Mesendoderm (in vitro differentiated cells): ENCODE results near the gene SCN9A.
A peak's percentile ranks its signal among the peaks of the same experiment; 100 is the strongest.

Experiments used
- DNase-seq: peaks from one replicate; pipeline ENCODE4 v3.0.0; 2013
- H2AK5ac ChIP-seq: 2 replicates; pipeline ENCODE4 v1.6.1; 2013; ENCODE audit warnings: low read length, inconsistent platforms
- H2BK120ac ChIP-seq: 2 replicates; pipeline ENCODE4 v1.6.1; 2013; ENCODE audit warnings: low read depth, mild to moderate bottlenecking, low read length, moderate library complexity, mixed read lengths
- H2BK15ac ChIP-seq: replicated peaks from 2 replicates; pipeline ENCODE4 v1.6.1; 2013; ENCODE audit warnings: low read depth, mild to moderate bottlenecking, moderate library complexity
- H2BK5ac ChIP-seq: 2 replicates; pipeline ENCODE4 v1.6.1; 2013; ENCODE audit warnings: low read length, inconsistent platforms
- H3K18ac ChIP-seq: 2 replicates; pipeline ENCODE4 v1.6.1; 2013; ENCODE audit warnings: mild to moderate bottlenecking, low read length, mixed read lengths
- H3K23ac ChIP-seq: one replicate; pipeline ENCODE4 v1.6.1; 2013; ENCODE audit warnings: low read length
- H3K27ac ChIP-seq: 2 replicates; pipeline ENCODE4 v1.5.1; 2013; ENCODE audit warnings: low read depth, mild to moderate bottlenecking, inconsistent platforms, low read length, moderate library complexity
- H3K27me3 ChIP-seq: 2 replicates; pipeline ENCODE4 v1.6.1; 2013; ENCODE audit warnings: low read length, control low read depth, mild to moderate bottlenecking, inconsistent platforms; ENCODE audit not compliant: insufficient read depth, poor library complexity
- H3K36me3 ChIP-seq: 2 replicates; pipeline ENCODE4 v1.6.1; 2013; ENCODE audit warnings: low read length, inconsistent platforms; ENCODE audit not compliant: control insufficient read depth, insufficient read depth
- H3K4ac ChIP-seq: one replicate; pipeline ENCODE4 v1.6.1; 2013; ENCODE audit warnings: low read depth, mild to moderate bottlenecking, low read length, moderate library complexity
- H3K4me1 ChIP-seq: 2 replicates; pipeline ENCODE4 v1.6.1; 2013; ENCODE audit warnings: low read depth, low read length, inconsistent platforms; ENCODE audit not compliant: control insufficient read depth
- H3K4me2 ChIP-seq: 2 replicates; pipeline ENCODE4 v1.6.1; 2013; ENCODE audit warnings: low read length
- H3K4me3 ChIP-seq: 2 replicates; pipeline ENCODE4 v1.5.1; 2013; ENCODE audit warnings: mild to moderate bottlenecking, low read length
- H3K56ac ChIP-seq: one replicate; pipeline ENCODE4 v1.6.1; 2013; ENCODE audit warnings: low read length
- H3K79me1 ChIP-seq: 2 replicates; pipeline ENCODE4 v1.6.1; 2013; ENCODE audit warnings: low read length, inconsistent platforms
- H3K79me2 ChIP-seq: 2 replicates; pipeline ENCODE4 v1.6.1; 2013; ENCODE audit warnings: mild to moderate bottlenecking, low read length; ENCODE audit not compliant: control insufficient read depth, insufficient read depth
- H3K9ac ChIP-seq: 2 replicates; pipeline ENCODE4 v1.6.1; 2013; ENCODE audit warnings: low read length, inconsistent platforms
- H4K5ac ChIP-seq: one replicate; pipeline ENCODE4 v1.6.1; 2013; ENCODE audit warnings: low read length
- H4K8ac ChIP-seq: one replicate; pipeline ENCODE4 v1.6.1; 2013; ENCODE audit warnings: low read depth, mild to moderate bottlenecking, control low read depth, low read length, moderate library complexity
- WGBS: extraction: QIAGEN DNeasy Blood & Tissue Kit; methylation state at CpG from one replicate; pipeline ENCODE4 v1.1.7; 2013; ENCODE audit warnings: low lambda C conversion rate, missing lambda C conversion rate; ENCODE audit not compliant: insufficient coverage; ENCODE audit errors: extremely low coverage; 5-methylcytosine and 5-hydroxymethylcytosine counted together

The SCN9A gene

DNA sequence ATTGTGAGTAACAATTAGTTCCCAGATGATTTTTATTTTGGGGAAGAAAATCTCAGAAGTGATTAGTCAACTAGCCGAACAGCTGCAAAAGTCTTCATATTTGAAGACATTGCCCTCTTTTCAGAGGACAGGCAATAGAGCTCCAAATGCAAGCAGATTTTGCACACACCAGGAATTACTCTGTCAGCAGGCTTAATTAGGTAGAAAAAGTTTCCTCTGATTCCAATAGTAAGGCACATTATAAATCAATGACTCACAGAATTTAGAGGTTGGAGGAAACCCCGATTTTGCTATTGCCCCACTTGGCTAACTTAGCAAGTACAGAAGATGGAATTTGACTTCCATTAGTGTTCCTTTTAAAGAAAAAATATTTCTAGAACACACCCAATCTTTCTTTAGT, 217.2 kb downstream of the SCN9A start:
- H3K4ac ChIP-seq = no peak overlapping the region
- no peaks in the 10 kb centered on the region for H3K79me2 ChIP-seq
- H3K23ac ChIP-seq = no peak overlapping the region
- no peak overlapping the region for H2BK120ac ChIP-seq
- no peak overlapping the region for H4K5ac ChIP-seq
- H2BK5ac ChIP-seq = no peak overlapping the region
- H3K56ac ChIP-seq = no peak overlapping the region
- H3K36me3 ChIP-seq = no peaks in the 10 kb centered on the region
- no peak overlapping the region for H2AK5ac ChIP-seq
- H3K9ac ChIP-seq = no peak overlapping the region
- no peak overlapping the region for H2BK15ac ChIP-seq
- no peak overlapping the region for H3K18ac ChIP-seq
- no peaks in the 10 kb centered on the region for H3K27me3 ChIP-seq
- H3K4me2 ChIP-seq = no peak overlapping the region
- H3K79me1 ChIP-seq = no peaks in the 10 kb centered on the region
- H3K4me3 ChIP-seq = no peak overlapping the region
- H4K8ac ChIP-seq = no peak overlapping the region
- no peaks in the 10 kb centered on the region for H3K4me1 ChIP-seq
- H3K27ac ChIP-seq = no peak overlapping the region
- no peak for DNase-seq
- no CpG with 5 or more reads among the region's 2 CpGs for WGBS

DNA sequence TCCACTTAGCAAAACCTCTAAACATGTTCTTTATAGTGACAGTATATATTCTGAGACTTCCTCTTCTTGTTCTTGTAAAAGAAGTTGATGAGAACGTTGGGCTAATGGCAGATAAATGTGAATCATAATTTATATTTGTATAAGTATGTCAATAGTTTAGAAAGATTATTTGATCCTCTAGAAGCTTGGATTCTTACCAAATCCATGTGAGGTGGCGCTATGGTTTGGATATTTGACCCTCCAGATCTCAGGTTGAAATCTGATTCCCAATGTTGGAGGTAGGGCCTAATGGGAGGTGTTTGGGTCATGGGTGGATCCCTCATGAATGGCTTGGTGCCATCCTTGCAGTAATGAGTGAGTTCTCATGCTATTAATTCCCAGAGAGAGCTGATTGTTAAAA, 218.2 kb downstream of the SCN9A start:
- no peak for DNase-seq
- Histone ChIP-seq H3K4me3 (no peak overlapping the region), H2BK120ac (no peak overlapping the region), H2AK5ac (no peak overlapping the region), H3K56ac (no peak overlapping the region), H3K79me2 (no peaks in the 10 kb centered on the region), H3K27me3 (no peaks in the 10 kb centered on the region), H3K18ac (no peak overlapping the region), H3K4me2 (no peak overlapping the region), H2BK15ac (no peak overlapping the region), H4K8ac (no peak overlapping the region), H3K36me3 (no peaks in the 10 kb centered on the region), H3K9ac (no peak overlapping the region), H3K27ac (no peak overlapping the region), H3K23ac (no peak overlapping the region), H3K79me1 (no peaks in the 10 kb centered on the region), H3K4ac (no peak overlapping the region), H2BK5ac (no peak overlapping the region), H4K5ac (no peak overlapping the region), H3K4me1 (no peaks in the 10 kb centered on the region)
- no CpG with 5 or more reads among the region's 2 CpGs for WGBS

DNA sequence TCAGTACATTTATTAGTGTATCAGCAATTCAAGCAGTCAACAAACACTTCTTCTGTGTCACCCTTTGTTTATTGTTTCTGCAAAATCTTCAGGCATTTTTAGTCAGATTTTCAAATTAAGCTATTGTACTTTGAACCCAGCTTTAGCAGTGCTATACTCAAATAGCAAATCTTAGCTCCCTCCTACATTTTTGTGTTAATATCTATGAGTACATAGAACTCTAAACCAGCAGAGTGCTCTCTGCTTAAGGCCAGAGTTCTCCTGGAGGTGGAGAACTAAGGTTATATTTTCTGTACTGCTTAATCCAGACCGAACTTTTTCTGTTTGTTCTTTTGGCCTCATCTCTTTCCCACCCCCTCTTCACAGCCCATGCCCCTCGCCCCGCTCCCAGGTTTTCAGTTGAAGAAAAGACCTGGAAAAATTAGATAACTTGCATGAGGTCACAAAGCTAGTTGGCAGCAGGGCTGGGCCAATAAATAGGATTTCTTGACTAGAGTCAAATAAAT, 218.7 kb downstream of the SCN9A start:
- Histone ChIP-seq H2BK15ac (no peak overlapping the region), H3K4me2 (no peak overlapping the region), H2BK5ac (no peak overlapping the region)

GRCh38 chr2:166155589-166155988, 220.2 kb downstream of the SCN9A start:
- Histone ChIP-seq H3K27me3 (no peaks in the 10 kb centered on the region), H2BK5ac (no peak overlapping the region), H3K4ac (no peak overlapping the region), H3K18ac (no peak overlapping the region), H3K4me3 (no peak overlapping the region), H3K79me2 (no peaks in the 10 kb centered on the region), H3K27ac (no peak overlapping the region), H3K9ac (no peak overlapping the region), H3K4me1 (no peaks in the 10 kb centered on the region), H4K8ac (no peak overlapping the region), H3K23ac (no peak overlapping the region), H3K56ac (no peak overlapping the region), H2BK120ac (no peak overlapping the region), H2AK5ac (no peak overlapping the region), H2BK15ac (no peak overlapping the region), H4K5ac (no peak overlapping the region), H3K4me2 (no peak overlapping the region), H3K36me3 (no peaks in the 10 kb centered on the region), H3K79me1 (no peaks in the 10 kb centered on the region)
- no CpG with 5 or more reads among the region's 2 CpGs for WGBS
- no peak for DNase-seq

More for the DNA sequence above, 218.7 kb downstream of the SCN9A start:
- Histone ChIP-seq H3K27ac (no peak overlapping the region), H3K23ac (no peak overlapping the region), H3K56ac (no peak overlapping the region), H3K79me1 (no peaks in the 10 kb centered on the region), H3K9ac (no peak overlapping the region), H3K79me2 (no peaks in the 10 kb centered on the region), H3K18ac (no peak overlapping the region), H2AK5ac (no peak overlapping the region), H4K8ac (no peak overlapping the region), H3K27me3 (no peaks in the 10 kb centered on the region), H3K36me3 (no peaks in the 10 kb centered on the region), H3K4ac (no peak overlapping the region), H3K4me1 (no peaks in the 10 kb centered on the region), H4K5ac (no peak overlapping the region), H2BK120ac (no peak overlapping the region), H3K4me3 (no peak overlapping the region)
- no CpG with 5 or more reads among the region's 3 CpGs for WGBS
- no peak for DNase-seq

DNA sequence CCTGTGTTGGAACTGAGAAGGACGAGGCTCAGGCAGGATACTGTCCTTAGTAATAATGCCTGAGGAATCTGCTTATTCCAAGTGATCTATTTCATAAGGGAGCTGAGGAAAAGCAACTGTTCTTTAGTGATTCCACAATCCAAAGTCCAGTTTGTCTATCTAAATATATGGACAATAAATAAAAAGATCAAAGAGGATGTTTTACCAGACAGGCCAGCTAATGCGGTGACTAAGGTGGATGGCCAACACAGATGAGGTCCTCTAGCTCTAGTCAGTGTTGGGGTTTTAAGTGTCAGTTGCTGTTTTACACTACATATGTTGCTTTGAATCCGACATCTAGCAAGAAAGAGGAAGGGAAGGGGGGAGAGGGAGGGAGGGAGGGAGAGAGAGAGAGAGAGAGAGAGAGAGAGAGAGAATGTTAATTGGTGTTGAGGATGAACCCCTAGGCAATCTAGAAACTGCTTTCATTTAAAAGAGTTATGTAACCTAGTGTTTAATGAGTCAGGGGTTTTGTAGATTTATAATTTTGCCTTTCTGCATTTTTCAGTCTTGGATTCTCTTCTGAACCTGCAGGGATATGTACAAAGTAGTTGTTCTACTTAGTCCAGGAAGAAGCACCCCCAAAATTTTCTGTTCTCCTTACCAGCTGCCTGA, 220.9 kb downstream of the SCN9A start:
- H4K8ac ChIP-seq = no peak overlapping the region
- no peak overlapping the region for H3K9ac ChIP-seq
- no peaks in the 10 kb centered on the region for H3K4me1 ChIP-seq
- H2BK5ac ChIP-seq = no peak overlapping the region
- H3K79me1 ChIP-seq = no peaks in the 10 kb centered on the region
- H4K5ac ChIP-seq = no peak overlapping the region
- no peak overlapping the region for H2BK120ac ChIP-seq
- H3K23ac ChIP-seq = no peak overlapping the region
- H3K27ac ChIP-seq = no peak overlapping the region
- H3K27me3 ChIP-seq = no peaks in the 10 kb centered on the region
- H3K4ac ChIP-seq = no peak overlapping the region
- H3K79me2 ChIP-seq = no peaks in the 10 kb centered on the region
- no peak overlapping the region for H2BK15ac ChIP-seq
- no peaks in the 10 kb centered on the region for H3K36me3 ChIP-seq
- no peak overlapping the region for H3K4me2 ChIP-seq
- H2AK5ac ChIP-seq = no peak overlapping the region
- H3K4me3 ChIP-seq = no peak overlapping the region
- H3K18ac ChIP-seq = no peak overlapping the region
- DNase-seq = no peak
- H3K56ac ChIP-seq = no peak overlapping the region
- WGBS = no CpG with 5 or more reads among the region's 3 CpGs

GRCh38 chr2:166152064-166152463, 223.7 kb downstream of the SCN9A start:
- Histone ChIP-seq H2BK5ac (no peak overlapping the region), H3K36me3 (no peaks in the 10 kb centered on the region), H3K4me1 (no peaks in the 10 kb centered on the region), H3K9ac (no peak overlapping the region), H3K18ac (no peak overlapping the region), H3K27ac (no peak overlapping the region), H3K27me3 (no peaks in the 10 kb centered on the region), H3K79me1 (no peaks in the 10 kb centered on the region), H3K4ac (no peak overlapping the region), H3K4me2 (no peak overlapping the region), H3K56ac (no peak overlapping the region), H2AK5ac (no peak overlapping the region), H4K5ac (no peak overlapping the region), H3K4me3 (no peak overlapping the region), H2BK15ac (no peak overlapping the region), H4K8ac (no peak overlapping the region), H3K23ac (no peak overlapping the region), H2BK120ac (no peak overlapping the region), H3K79me2 (no peaks in the 10 kb centered on the region)
- DNase-seq = peak; percentile 24
